ENCODE measurements around the gene C1orf146.
"Not testable (repeated sequence)": the region's sequence is repeated elsewhere in the genome, so short reads cannot be mapped to it uniquely, and the experiment has no call there.

Gene C1orf146

GRCh38 chr1:92274939-92275338 is 57.2 kb downstream of the C1orf146 start:
- DNase-seq (ENCODE audit: low read depth) = no peak

- no peak for DNase-seq (ENCODE audit: low read depth)
Measured at GRCh38 chr1:92276082-92276481, 58.4 kb downstream of the C1orf146 start.

DNA sequence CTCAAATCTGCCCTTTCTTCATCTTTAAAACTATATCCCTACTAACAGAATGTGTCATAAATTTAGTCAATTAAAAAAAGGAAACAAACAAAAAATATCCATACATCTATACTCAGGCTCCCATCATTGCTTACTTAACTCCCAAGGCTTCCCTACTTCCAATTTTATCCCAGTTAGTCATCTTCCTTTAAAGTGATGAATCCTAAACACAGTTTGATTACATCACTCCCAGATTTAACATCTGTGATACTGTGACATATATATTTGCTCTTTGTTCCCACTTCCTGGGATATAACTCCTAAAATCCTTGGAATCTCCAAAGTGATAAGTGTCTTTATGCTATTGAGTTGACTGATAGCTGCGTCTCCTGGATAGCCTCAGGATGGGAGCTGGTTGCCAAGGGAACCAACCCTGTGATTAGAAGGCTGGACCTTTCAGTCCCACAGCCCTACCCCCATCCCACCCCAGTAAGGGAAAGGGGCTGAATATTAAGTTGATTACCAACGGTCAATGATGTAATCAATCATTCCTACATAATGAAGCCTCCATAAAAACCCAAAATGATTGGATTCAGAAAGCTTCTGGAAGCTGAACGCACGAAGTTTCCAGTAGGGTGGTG is 59.5 kb downstream of the C1orf146 start:
- DNase-seq (ENCODE audit: low read depth) = no peak

- DNase-seq (ENCODE audit: low read depth) = not testable (repeated sequence)
Measured at GRCh38 chr1:92279781-92280180, 62.1 kb downstream of the C1orf146 start.

GRCh38 chr1:92281411-92281810 is 63.7 kb downstream of the C1orf146 start:
- DNase-seq (ENCODE audit: low read depth) = not testable (repeated sequence)

GRCh38 chr1:92291372-92291999 is 73.8 kb downstream of the C1orf146 start:
- DNase-seq (ENCODE audit: low read depth) = no peak
